Measurements from ENCODE around the gene P4HA1. TPM values are rescaled to one million over a fixed set of nuclear protein-coding genes. Genes with fewer than 3 reads are reported as not detected.
"Not testable (repeated sequence)": the region's sequence is repeated elsewhere in the genome, so short reads cannot be mapped to it uniquely, and the experiment has no call there.

Gene P4HA1
- total and polyA plus RNA-seq, 9 of the 15 experiments (the other 6 are each of a cell fraction or from before 2014, with no cell fraction given) = 20.2 to 177 (median 28.6) TPM

DNA sequence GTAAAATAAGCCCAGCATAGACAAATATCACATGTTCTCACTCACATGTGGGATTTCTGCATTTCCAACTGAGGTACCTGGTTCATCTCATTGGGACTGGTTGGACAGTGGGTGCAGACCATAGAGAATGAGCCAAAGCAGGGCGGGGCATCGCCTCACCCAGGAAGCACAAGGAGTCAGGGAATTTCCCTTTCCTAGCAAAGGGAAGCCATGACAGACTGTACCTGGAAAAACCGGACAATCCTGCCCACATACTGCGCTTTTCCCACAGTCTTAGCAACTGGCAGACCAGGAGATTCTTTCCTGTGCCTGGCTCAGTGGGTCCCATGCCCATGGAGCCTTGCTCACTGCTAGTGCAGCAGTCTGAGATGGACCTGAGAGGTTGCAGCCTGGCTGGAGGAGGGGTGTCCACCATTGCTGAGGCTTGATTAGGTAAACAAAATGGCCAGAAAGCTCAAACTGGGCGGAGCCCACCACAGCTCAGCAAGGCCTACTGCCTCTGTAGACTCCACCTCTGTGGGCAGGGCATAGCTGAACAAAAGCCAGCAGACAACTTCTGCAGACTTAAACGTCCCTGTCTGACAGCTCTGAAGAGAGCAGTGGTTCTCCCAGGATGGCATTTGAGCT, 75.0 kb downstream of the P4HA1 start:
- DNase-seq (ENCODE audit: extremely low read depth in 1 of 4, low spot score in 3 of 4) (peak in 1 of 4 experiments; percentile 28), ATAC-seq (peak; percentile 55)
- H3K9ac ChIP-seq (ENCODE audit: insufficient read depth in 1 of 2, low read depth in 2 of 2, low read length in 2 of 2); H3K27me3 ChIP-seq (ENCODE audit: control insufficient read depth in 2 of 2, insufficient read depth in 2 of 2, low read length in 2 of 2); BruUV-seq (replicated peaks); H2AFZ ChIP-seq (ENCODE audit: low read depth, low read length); H3K27ac ChIP-seq (ENCODE audit: extremely low read depth, low read depth, low read length); H3K4me2 ChIP-seq (ENCODE audit: insufficient read depth, low read length); H3K9me1 ChIP-seq (ENCODE audit: control insufficient read depth, insufficient read depth, low read length); H3K4me3 ChIP-seq; intact Hi-C loops (cut with micrococcal nuclease); FAIRE-seq; CTCF ChIA-PET (ENCODE audit: low intra/inter-chr PET ratio); H3K4me1 ChIP-seq (replicated peaks in 1 of 2; ENCODE audit: control insufficient read depth in 2 of 2, insufficient read depth in 2 of 2, low read length in 2 of 2); H3K9me3 ChIP-seq (replicated peaks; ENCODE audit: control insufficient read depth, insufficient read depth, low read depth, low read length): not testable (repeated sequence)
- Histone ChIP-seq H4K20me1 (replicated peaks; ENCODE audit: control insufficient read depth, insufficient read depth, low read length) (peaks cover 16% of the 10 kb centered on the region; the same call in 1 of the 2 replicates), H3K79me2 (ENCODE audit: control insufficient read depth, insufficient read depth, low read length) (peaks cover 28% of the 10 kb centered on the region; the same call in 2 of the 3 replicates), H3K36me3 (ENCODE audit: control insufficient read depth, insufficient read depth, low read length) (peaks cover 34% of the 10 kb centered on the region; the same call in 2 of the 3 replicates)
- POLR2A ChIA-PET = interaction anchor here (0.9 to 1.0 kb wide), 2 partner anchors 13 to 39 kb away, joined by 3 read pairs; no protein-coding TSS in a partner anchor
- in situ Hi-C loops (cut with MboI) = loop anchor here (5.0 kb wide), 1 partner anchor 36 kb away; no protein-coding TSS in a partner anchor
- WGBS (ENCODE audit: insufficient coverage, low coverage, missing lambda C conversion rate) = 79% methylated on average over 6 of the region's 6 CpGs
- TF ChIP-seq YY1 (IDR thresholded peaks at IDR 0.05; ENCODE audit: borderline replicate concordance in 1 of 3, control insufficient read depth in 1 of 3, extremely low read depth in 1 of 3, insufficient read depth in 3 of 3, insufficient read length in 1 of 3, insufficient replicate concordance in 2 of 3, low read depth in 1 of 3, low read length in 2 of 3) = peak in 1 of 3 experiments; percentile 58

DNA sequence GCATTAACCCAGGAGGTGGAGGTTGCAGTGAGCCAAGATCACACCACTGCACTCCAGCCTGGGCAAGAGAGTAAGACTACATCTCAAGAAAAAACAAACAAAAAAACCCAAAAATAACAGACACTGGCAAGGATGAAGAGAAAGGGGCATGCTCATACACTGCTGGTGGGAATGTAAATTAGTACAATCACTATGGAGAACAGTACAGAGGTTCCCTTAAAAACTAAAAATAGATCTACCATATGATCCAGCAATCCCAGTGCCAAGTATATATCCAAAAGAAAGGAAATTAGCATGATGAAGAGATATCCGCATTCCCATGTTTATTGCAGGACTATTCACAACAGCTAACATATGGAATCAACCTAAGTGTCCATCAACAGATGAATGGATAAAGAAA, 75.6 kb downstream of the P4HA1 start:
- in situ Hi-C loops (cut with MboI) = loop anchor here (5.0 kb wide), 1 partner anchor 36 kb away; no protein-coding TSS in a partner anchor
- 100% methylated on average over 1 of the region's 1 CpG for WGBS (ENCODE audit: insufficient coverage, low coverage, missing lambda C conversion rate)
- TF ChIP-seq CBFA2T2 (conservative IDR thresholded peaks at IDR 0.05) = no peak
- no peak for TF ChIP-seq MAFK (IDR thresholded peaks at IDR 0.05; ENCODE audit: low read length)
- no peak for TF ChIP-seq ZBTB17 (CRISPR knock-in tag; IDR thresholded peaks at IDR 0.05)
- TF ChIP-seq, protein P1, sequence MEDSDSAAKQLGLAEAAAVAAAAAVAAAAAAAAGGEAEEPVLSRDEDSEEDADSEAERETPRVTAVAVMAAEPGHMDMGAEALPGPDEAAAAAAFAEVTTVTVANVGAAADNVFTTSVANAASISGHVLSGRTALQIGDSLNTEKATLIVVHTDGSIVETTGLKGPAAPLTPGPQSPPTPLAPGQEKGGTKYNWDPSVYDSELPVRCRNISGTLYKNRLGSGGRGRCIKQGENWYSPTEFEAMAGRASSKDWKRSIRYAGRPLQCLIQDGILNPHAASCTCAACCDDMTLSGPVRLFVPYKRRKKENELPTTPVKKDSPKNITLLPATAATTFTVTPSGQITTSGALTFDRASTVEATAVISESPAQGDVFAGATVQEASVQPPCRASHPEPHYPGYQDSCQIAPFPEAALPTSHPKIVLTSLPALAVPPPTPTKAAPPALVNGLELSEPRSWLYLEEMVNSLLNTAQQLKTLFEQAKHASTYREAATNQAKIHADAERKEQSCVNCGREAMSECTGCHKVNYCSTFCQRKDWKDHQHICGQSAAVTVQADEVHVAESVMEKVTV (CRISPR knock-in tag; IDR thresholded peaks at IDR 0.05) = no peak
- no peak for TF ChIP-seq ARID1B (IDR thresholded peaks at IDR 0.05)
- no peak for TF ChIP-seq MYNN (IDR thresholded peaks at IDR 0.05)
- no peak for TF ChIP-seq MYNN (CRISPR knock-in tag; IDR thresholded peaks at IDR 0.05)
- TF ChIP-seq RBFOX2 (IDR thresholded peaks at IDR 0.05; ENCODE audit: low read depth, low read length) = no peak
- TF ChIP-seq KLF10 (CRISPR knock-in tag; IDR thresholded peaks at IDR 0.05) = no peak
- no peak for TF ChIP-seq ARNT (IDR thresholded peaks at IDR 0.05)
- TF ChIP-seq FOXM1 (IDR thresholded peaks at IDR 0.05; ENCODE audit: low read depth) = no peak
- TF ChIP-seq FOXM1 (CRISPR knock-in tag; IDR thresholded peaks at IDR 0.05; ENCODE audit: low read depth) = no peak
- no peak for TF ChIP-seq ZNF644 (tag; IDR thresholded peaks at IDR 0.05; ENCODE audit: low read depth)

More for the DNA sequence above, 75.6 kb downstream of the P4HA1 start:
- Histone ChIP-seq H3K27me3 (ENCODE audit: control insufficient read depth in 2 of 2, insufficient read depth in 2 of 2, low read length in 2 of 2) (no peaks in the 10 kb centered on the region), H3K9me3 (replicated peaks; ENCODE audit: control insufficient read depth, insufficient read depth, low read depth, low read length) (no peaks in the 10 kb centered on the region), H3K4me3 (no peak overlapping the region), H3K9me1 (ENCODE audit: control insufficient read depth, insufficient read depth, low read length) (peaks cover 7% of the 10 kb centered on the region), H3K4me2 (ENCODE audit: insufficient read depth, low read length) (no peak overlapping the region), H3K79me2 (ENCODE audit: control insufficient read depth, insufficient read depth, low read length) (peaks cover 28% of the 10 kb centered on the region; the same call in 2 of the 3 replicates), H3K9ac (ENCODE audit: insufficient read depth in 1 of 2, low read depth in 2 of 2, low read length in 2 of 2) (no peak overlapping the region), H4K20me1 (replicated peaks; ENCODE audit: control insufficient read depth, insufficient read depth, low read length) (peaks cover 16% of the 10 kb centered on the region; the same call in 1 of the 2 replicates), H3K4me1 (replicated peaks in 1 of 2; ENCODE audit: control insufficient read depth in 2 of 2, insufficient read depth in 2 of 2, low read length in 2 of 2) (no peaks in the 10 kb centered on the region; a peak in 1 of 5 replicates), H3K36me3 (ENCODE audit: control insufficient read depth, insufficient read depth, low read length) (peaks cover 40% of the 10 kb centered on the region), H2AFZ (ENCODE audit: low read depth, low read length) (no peak overlapping the region), H3K27ac (ENCODE audit: extremely low read depth, low read depth, low read length) (no peak overlapping the region)
- ChIA-PET CTCF (ENCODE audit: low intra/inter-chr PET ratio) (no interaction called here), POLR2A (no interaction called here)
- intact Hi-C loops (cut with micrococcal nuclease) = no loop called here
- BruUV-seq (replicated peaks) = no TSS peak
- no peak for FAIRE-seq
- DNase-seq (ENCODE audit: extremely low read depth in 1 of 4, low spot score in 3 of 4) = no peak
- ATAC-seq = no peak
